GM19035 (cell line): ENCODE data around the gene KHDC1.
"Not testable (repeated sequence)": the region's sequence is repeated elsewhere in the genome, so short reads cannot be mapped to it uniquely, and the experiment has no call there.

Source experiments
- ATAC-seq: cut with Tn5 transposase; IDR thresholded peaks from one replicate; pipeline ENCODE4 v1.9.1; 2021; ENCODE audit not compliant: unreplicated experiment

KHDC1 gene

DNA sequence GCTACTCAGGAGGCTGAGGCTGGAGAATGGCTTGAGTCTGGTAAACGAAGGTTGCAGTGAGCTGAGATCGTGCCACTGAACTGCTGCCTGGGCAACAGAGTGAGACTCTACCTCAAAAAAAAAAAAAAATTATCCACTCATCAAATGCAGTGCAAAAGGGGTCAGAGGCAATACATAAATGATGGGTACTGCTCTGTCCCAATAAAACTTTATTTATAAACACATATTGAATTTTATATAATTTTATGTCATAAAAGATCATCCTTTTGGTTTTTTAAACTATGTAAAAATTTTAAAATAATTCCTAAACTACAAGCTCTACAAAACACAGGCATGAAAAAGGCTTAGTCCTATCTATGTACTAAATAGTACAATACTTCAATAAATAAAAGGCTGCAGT is 10.3 kb downstream of the KHDC1 start:
- no peak for ATAC-seq

DNA sequence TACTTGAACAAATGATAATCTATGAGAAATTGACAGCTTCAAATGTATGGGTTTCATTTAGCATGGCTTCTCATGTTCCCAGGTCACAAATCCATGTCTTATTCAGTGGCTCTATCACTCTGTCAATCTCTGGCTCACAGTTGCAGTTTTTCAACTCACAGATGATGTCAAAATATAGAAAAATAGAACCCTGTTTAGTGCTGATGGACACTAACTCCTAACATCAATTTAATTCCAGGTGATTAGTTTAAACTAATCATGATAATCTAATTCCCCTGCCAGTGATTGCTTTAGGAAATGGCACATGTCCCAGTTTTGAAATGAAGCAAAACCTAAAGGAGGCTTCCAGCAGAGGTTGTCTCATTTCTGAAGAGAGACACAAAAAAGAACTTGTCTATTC is 13.0 kb downstream of the KHDC1 start:
- ATAC-seq = no peak

DNA sequence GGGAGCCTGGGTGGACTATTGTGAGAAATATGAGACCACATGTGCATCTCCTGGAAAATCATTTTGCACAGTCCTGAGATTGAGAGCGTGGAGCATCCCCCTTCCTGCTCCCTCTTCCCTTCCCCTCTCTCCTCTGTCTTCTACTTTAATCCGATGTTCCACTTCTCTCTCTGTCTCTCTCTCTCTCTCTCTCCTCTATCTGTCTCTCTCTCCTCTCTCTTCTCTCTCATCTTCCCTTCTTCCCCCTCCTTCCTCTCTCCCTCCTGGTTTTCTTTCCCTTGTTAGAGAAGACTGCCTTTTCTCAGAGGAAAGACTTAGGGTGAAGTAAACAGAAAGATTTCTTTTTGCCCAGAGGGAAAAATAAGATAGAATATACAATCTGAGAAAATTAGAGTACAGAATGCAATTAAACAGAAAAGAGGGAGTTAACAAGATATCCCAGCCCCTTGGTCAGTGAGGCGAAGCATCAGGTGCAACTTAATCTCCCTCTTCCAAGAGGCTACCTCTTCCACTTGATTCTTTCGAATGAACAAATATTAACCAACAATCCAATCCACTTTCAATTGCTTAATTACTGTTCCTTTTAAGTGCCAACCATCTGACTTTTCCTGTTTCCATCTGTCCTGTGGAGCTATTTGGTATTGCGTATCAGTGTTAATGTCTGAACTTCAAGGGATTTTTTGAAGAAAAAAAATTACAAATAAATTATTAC is 14.6 kb downstream of the KHDC1 start:
- no peak for ATAC-seq

- ATAC-seq = no peak
Observed at GRCh38 chr6:73242001-73242400, 21.0 kb downstream of the KHDC1 start.

- no peak for ATAC-seq
Observed at GRCh38 chr6:73240730-73241129, 22.3 kb downstream of the KHDC1 start.

DNA sequence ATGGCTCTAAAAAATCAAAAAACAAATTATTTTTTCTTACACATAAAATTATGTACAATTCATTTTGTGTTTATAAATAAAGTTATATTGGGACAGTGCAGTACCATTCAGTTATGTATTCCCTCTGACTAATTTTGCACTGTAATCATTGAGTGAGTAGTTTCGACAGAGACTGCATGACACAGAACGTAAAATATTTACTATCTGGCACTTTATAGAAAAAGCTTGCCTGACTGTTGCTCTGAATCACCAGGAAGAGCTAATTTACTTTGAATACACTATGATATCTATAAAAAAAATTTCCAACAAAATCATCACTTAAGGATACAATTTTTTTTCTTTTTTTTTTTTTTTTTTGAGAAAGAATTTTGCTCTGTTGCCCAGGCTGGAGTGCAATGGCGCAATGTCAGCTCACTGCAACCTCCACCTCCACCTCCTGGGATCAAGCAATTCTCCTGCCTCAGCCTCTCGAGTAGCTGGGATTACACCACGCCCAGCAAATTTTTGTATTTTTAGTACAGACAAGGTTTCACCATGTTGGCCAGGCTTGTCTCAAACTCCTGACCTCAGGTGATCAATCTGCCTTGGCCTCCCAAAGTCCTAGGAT is 26.7 kb downstream of the KHDC1 start:
- no peak for ATAC-seq

- ATAC-seq = no peak
Observed at GRCh38 chr6:73234733-73235132, 28.3 kb downstream of the KHDC1 start.

- ATAC-seq = not testable (repeated sequence)
Observed at GRCh38 chr6:73233971-73234370, 29.0 kb downstream of the KHDC1 start.

DNA sequence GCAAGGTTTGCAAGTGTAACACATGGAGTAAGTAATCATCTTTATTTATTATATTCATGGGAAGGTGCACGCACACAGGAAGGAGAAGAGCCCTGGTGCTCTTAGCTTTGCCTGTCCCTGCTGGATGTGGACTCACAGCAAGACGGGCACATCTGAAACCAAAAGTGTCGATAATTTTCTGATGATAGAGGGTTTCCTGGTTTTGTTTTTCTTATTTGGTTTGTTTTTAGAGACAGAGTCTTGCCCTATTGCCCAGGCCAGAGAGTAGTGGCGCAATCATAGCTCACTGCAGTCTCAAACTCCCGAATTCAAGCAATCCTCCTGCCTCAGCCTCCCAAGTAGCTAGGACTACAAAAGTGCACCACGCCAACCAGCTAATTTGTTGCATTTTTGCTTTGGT is 29.9 kb downstream of the KHDC1 start:
- ATAC-seq = no peak

GRCh38 chr6:73231986-73232391 is 31.0 kb downstream of the KHDC1 start:
- ATAC-seq = no peak

- no peak for ATAC-seq
Observed at GRCh38 chr6:73227606-73228255, 35.3 kb downstream of the KHDC1 start.

DNA sequence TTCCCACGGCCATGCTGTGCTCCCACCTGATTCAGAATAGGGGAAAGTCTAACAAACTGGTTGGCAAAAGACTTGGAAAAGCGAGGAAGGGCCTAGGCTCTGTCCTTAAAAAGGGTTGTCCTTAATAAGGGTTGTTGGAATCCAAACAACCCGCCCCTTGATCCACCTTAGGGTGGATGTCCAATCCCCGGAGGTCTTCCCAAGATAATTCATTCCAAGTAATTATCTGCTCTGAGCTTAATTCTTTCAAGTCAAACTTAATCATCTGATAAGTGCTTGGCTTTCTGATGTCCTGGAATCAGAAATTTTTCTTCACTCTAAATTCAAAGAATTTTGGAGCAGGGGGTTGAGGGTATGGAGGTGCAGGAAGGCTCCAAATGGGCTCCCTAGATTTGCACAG is 37.6 kb downstream of the KHDC1 start, which contains the start of gene KHDC1L:
KHDC1L (minus strand) TSS at position 101 of the 400 bp plus-strand sequence; CDS start at position 13, 88 bp downstream.
- no peak for ATAC-seq

DNA sequence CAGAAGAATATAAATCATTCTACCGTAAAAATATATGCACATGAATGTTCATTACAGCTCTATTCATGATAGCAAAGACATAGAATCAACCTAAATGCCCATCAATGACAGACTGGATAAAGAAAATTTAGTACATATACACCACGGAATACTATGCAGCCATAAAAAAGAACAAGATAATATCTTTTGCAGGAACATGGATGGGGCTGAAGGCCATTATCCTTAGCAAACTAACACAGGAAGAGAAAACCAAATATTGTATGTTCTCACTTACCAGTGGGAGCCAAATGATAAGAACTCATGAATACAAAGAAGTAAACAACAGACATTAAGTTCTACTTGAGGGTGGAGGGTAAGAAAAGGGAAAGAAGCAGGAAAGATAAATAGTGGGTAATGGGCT is 46.1 kb downstream of the KHDC1 start:
- ATAC-seq = no peak

DNA sequence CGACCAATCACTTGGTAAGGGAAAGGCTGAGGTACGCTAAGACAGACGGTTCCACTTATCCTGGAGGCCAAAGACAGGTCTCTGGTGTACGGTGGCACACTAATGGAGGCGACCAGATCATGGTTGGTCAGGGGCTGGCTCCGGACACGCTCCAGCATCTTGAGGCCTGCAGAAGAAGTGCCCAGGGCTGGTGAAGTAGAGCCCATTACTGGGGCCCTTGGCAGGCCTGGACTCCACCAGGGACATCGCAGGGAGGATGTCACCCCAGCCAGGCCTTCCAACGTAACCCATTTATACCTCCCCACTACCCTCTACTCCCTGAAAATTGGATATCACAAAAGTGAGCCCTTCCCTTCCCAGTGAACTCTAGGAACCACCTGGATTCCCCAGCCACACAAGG is 53.9 kb downstream of the KHDC1 start:
- ATAC-seq = no peak

- ATAC-seq = no peak
Observed at GRCh38 chr6:73207221-73207837, 55.7 kb downstream of the KHDC1 start.

DNA sequence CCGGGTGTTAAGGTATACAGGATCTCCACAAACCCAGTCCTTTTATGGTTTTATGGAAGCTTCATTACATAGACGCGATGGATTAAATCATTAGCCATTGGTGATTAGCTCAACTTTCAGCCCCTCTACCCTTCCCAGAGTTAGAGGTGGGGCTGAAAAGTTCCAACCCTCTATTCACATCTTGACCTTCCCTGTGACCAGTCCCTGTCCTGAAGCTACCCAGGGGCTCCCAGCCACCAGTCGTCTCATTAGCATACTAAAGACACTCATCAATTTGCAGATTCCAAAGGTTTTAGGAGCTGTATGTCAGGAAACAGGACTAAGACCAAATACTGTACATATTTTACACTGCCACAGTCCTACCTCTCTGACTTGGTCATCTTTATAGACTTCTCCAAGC is 58.7 kb downstream of the KHDC1 start:
- ATAC-seq = no peak

DNA sequence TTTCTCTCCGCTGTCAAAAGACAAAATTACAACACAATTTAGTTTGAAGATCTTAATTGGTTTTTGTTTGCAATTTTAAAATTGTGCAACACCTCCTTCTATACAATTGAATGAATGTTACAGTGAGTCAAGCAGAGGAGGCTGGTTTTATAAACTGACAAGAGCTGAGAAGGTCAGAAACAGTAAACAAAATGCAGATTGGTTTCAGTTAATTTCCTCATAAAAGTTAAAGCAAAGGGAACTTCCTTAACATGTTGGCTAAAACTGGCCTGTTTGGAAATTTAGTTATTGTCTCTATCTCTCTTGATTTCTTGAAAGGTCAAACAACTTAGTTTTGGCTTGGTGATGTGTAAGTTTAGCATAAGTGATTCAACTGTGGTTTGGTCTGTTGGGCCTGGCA is 59.9 kb downstream of the KHDC1 start:
- no peak for ATAC-seq

- ATAC-seq = no peak
Observed at GRCh38 chr6:73200735-73201134, 62.3 kb downstream of the KHDC1 start.

DNA sequence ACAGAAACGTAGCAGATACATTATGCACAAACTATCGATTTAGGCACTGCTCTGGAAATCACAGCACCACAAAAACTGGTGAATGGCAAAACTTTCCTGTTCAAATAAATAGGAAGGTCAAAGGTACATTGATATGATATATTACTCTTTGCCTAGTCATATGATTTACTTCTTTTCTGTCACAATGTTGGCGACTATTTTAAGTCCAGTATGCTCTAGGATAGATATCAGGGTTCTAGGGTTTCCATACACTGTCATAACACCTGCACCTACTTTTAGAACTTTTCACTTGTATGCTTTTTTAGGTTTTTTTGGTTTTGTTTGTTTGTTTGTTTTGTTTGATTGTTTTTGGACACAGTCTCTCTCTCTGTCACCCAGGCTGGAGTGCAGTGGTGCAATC is 62.7 kb downstream of the KHDC1 start:
- no peak for ATAC-seq

- ATAC-seq = no peak
Observed at GRCh38 chr6:73194744-73195143, 68.3 kb downstream of the KHDC1 start.

DNA sequence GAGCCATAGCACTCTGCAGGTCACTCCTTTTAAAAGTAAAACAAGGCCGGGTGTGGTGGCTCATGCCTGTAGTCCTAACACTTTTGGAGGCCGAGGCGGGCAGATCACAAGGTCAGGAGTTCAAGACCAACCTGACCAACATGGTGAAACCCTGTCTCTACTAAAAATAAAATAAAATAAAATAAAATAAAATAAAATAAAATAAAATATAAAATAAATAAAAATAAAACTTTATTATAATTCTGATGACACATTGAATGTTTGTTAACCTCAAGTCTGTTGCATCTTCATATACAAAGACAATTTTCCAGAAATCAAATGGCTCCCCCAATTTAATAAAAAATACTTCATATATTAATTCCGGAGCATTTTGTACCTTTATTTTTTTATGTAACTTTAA is 69.7 kb downstream of the KHDC1 start:
- not testable (repeated sequence) for ATAC-seq
